Fibroblast of mammary gland (primary cell): ENCODE data around the gene PAPSS2.

Source experiments
- DNase-seq: peaks from one replicate; pipeline ENCODE4 v3.0.0-alpha.2; 2010; ENCODE audit warnings: low read depth
- H3K4me3 ChIP-seq: 2 replicates; pipeline ENCODE4 v1.5.1; 2011; ENCODE audit warnings: low read depth, mild to moderate bottlenecking, low read length, moderate library complexity; ENCODE audit not compliant: control insufficient read depth
- CTCF ChIP-seq: conservative IDR thresholded peaks from 2 replicates; pipeline ENCODE4 v1.5.1; 2011; ENCODE audit warnings: low read depth, low read length, inconsistent platforms; ENCODE audit not compliant: control insufficient read depth, insufficient read depth

The PAPSS2 gene

GRCh38 chr10:87677595-87677994 lies 17.9 kb downstream of the PAPSS2 start:
- DNase-seq = no peak
- TF ChIP-seq CTCF = no peak
- no peak overlapping the region for H3K4me3 ChIP-seq

DNA sequence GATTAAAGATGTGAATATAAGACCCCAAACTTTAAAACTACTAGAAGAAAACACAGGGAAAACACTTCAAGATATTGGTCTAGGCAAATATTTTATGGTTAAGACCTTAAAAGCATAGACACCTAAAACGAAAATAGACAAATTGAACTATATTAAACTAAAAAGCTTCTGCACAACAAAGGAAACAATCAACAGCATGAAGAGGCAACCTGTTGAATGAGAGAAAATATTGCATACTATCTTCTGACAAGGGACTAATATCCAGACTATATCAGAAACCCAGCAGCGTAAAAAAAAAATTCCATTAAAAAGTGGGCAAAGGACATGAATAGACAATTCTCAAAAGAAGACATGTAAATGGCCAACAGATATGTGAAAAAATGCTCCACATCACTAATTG lies 18.6 kb downstream of the PAPSS2 start:
- H3K4me3 ChIP-seq = no peak overlapping the region
- TF ChIP-seq CTCF = no peak
- DNase-seq = no peak

- H3K4me3 ChIP-seq = no peak overlapping the region
- no peak for DNase-seq
- TF ChIP-seq CTCF = no peak
Measured at GRCh38 chr10:87683356-87683755, 23.7 kb downstream of the PAPSS2 start.

GRCh38 chr10:87684001-87684638 lies 24.4 kb downstream of the PAPSS2 start:
- TF ChIP-seq CTCF = no peak
- H3K4me3 ChIP-seq = no peak overlapping the region
- no peak for DNase-seq

- TF ChIP-seq CTCF = no peak
- no peak for DNase-seq
- H3K4me3 ChIP-seq = no peak overlapping the region
Measured at GRCh38 chr10:87685832-87686574, 26.3 kb downstream of the PAPSS2 start.

GRCh38 chr10:87691506-87692070 lies 31.9 kb downstream of the PAPSS2 start:
- no peak overlapping the region for H3K4me3 ChIP-seq
- TF ChIP-seq CTCF = no peak
- no peak for DNase-seq
